A375 (cell line): ENCODE measurements around the gene SLC16A3. TPM values are rescaled to one million over a fixed set of nuclear protein-coding genes. Genes with fewer than 3 reads are reported as not detected.

Experiments used
- total RNA-seq: library from RNA; depleted of rRNA; stranded (reverse); fragments of >200 nt; shearing (Covaris generic); gene quantifications from 2 replicates; pipeline ENCODE4 v1.2.3, GENCODE V29; 2014; rRNA removed

Gene SLC16A3
- 18.8 and 20.1 TPM in 2 replicates for total RNA-seq

DNA sequence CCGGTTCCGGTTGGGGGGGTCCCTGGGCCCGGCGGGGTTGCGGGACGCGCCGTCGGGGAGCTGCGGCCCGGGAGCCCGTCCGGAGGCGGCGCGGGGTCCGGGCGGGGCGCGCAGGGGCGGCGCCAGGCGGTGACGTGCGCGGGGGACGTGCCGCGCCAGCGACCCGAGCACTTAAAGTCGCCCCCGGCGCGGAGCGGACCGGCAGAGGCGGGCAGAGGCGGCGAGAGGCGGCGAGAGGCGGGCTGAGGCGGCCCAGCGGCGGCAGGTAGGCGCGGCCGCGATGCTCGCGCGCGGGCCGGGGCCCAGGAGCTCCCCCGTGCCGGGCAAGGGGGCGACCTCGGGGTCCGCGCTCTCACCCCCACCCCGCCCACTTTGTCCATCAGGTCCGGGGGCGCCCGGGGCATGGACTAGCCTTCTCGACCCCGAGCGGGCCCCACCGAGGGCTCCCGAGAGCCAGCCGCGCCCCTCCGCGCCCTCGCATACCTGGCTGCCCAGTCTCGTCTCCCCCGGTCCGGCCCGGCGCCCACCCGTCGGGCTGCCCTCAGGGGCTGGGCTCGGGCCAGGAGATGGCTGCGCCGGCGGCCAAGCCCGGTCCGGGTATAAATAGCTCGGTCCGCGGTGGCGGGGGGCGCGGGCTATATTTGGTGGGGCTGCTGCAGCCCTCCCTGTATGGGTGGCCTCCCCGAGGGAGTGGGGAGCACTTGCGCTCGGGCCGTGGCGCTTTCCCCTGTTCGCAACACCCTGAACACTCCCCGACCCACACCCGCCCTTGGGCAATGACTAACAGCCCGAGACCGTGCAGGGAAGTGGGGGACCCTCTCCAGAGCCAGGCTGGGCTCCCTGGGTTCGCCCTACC, at the start of gene SLC16A3:
Gene SLC16A3, plus strand, starts transcription at position 201 of the 856 bp plus-strand sequence. CDS start 6,967 bp downstream, outside the sequence.

DNA sequence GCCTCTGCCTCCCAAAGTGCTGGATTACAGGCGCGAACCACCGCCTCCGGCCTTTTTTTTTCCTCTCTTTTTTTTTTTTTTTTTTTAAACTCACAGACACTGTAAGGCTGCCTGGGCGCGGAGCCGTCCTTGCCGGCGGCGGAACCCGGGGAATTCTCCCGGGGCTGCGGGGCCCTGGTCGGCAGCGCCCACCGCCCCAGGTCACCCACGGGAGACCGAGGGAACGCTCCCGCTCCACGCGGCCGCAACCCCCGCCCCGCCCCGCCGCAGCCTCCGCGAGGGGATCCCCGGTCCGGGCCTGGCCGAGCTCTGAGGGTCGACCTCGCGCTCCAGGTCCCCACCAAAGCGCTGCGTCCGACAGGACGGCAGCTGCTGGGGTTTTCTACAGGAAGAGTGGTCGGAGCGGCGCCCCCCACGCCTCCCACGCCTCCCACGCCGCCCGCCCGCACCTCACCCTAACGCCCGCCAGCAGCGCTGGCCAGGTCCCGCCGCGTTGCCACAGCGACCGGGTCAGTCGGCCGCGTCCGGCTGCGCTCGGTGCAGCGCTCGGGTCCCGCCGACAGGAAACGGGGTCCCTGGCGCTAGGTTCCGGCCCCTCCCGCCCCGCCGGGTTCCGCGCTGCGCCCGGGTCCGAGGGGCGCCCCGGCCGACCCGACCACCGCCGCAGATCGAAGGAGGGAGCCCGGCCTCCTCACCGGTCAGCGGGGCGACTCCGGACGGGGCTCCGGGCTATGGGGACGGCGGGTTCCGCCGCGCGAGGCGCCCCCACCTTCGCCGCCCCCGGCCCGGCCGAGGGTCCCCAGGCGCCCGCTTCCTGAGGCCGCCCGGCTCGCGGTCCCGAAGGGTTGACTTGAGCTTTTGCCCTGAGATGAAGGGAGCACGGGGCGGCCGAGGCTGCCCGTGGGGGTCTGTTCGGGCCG, 16.3 kb upstream of the SLC16A3 start, which contains the start of gene CCDC57:
Gene CCDC57, minus strand, starts transcription at position 512 of the 920 bp plus-strand sequence. CDS start 10,898 bp downstream, outside the sequence.

DNA sequence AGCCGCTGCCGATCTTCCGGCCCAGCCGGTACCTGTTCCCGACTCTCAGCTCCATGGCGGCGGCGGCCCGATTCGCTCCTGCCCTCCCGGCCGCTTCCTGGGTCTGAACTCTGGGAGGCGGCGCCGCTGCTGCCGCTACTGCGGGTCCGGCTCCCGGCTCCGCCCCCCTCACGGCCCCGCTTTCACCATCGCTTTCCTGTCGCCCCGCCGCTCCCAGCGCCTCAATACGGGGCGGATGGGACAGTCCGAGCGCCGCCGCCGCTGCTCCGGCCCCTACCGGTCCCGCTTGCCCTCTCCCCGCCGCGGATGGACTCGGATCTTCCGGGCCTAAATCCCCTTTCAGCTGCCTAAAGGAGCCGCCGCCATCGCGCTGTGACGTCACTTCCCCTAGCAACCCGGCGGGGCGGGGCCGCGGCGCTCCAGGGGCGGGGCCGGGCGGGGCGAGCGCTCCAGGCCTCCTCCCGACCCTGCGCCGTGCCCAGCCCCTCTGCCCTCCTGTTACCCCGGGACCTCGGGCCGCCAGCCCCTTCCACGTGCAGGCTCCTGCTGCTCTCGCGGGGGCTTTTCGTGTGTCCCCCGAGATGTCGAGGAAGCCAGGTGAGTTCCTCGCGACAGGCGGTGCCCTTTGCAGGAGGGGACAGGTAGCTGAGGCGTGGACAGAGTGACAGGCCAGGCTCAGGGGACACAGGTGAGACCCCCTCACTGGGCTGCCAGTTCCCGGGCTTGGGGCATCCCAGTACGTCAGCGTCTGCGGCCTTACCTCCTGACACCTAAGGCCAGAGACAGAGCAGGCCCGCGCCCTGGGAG, 44.7 kb downstream of the SLC16A3 start, which contains the start of gene CSNK1D:
Gene CSNK1D, minus strand, starts transcription at position 374 of the 807 bp plus-strand sequence. Its CDS starts 319 bp downstream, at position 55.

Other genes starting within 250 kb of the SLC16A3 start
- gene CENPX, start 206.2 kb upstream of the SLC16A3 start, total RNA-seq: 81.1 and 86.3 TPM in 2 replicates
- gene LRRC45, start 205.7 kb upstream of the SLC16A3 start, total RNA-seq: 17.9 and 20.5 TPM in 2 replicates
- gene RAC3, start 197.4 kb upstream of the SLC16A3 start, total RNA-seq: 15.0 and 18.4 TPM in 2 replicates
- 74.0 and 86.0 TPM in 2 replicates for gene DCXR, start 191.3 kb upstream of the SLC16A3 start, total RNA-seq
- gene RFNG, start 177.2 kb upstream of the SLC16A3 start, total RNA-seq: 29.9 and 33.5 TPM in 2 replicates
- gene GPS1, start 177.1 kb upstream of the SLC16A3 start, total RNA-seq: 204 and 210 TPM in 2 replicates
- gene DUS1L, start 163.2 kb upstream of the SLC16A3 start, total RNA-seq: 127 and 134 TPM in 2 replicates
- gene FASN, start 130.8 kb upstream of the SLC16A3 start, total RNA-seq: 246 and 260 TPM in 2 replicates
- 36.2 and 40.3 TPM in 2 replicates for gene CCDC57, start 16.2 kb upstream of the SLC16A3 start, total RNA-seq
- gene CSNK1D, start 44.7 kb downstream of the SLC16A3 start, total RNA-seq: 33.2 and 42.0 TPM in 2 replicates
- 0.11 TPM in 1 of 2 replicates, not detected in the other for gene CD7, start 88.6 kb downstream of the SLC16A3 start, total RNA-seq
- gene SECTM1, start 104.7 kb downstream of the SLC16A3 start, total RNA-seq: 15.3 and 22.8 TPM in 2 replicates
- gene TEX19, start 130.2 kb downstream of the SLC16A3 start, total RNA-seq: 0.16 and 0.98 TPM in 2 replicates
- not detected in 2 replicates for gene UTS2R, start 142.7 kb downstream of the SLC16A3 start, total RNA-seq
- 10.5 and 10.8 TPM in 2 replicates for gene HEXD, start 189.3 kb downstream of the SLC16A3 start, total RNA-seq
- 37.9 and 43.6 TPM in 2 replicates for gene OGFOD3, start 189.5 kb downstream of the SLC16A3 start, total RNA-seq
- 48.5 and 53.5 TPM in 2 replicates for gene CYBC1, start 221.7 kb downstream of the SLC16A3 start, total RNA-seq
- gene NARF, start 229.7 kb downstream of the SLC16A3 start, total RNA-seq: 24.1 and 26.1 TPM in 2 replicates